Measurements from ENCODE around the gene MMP20.

DNA sequence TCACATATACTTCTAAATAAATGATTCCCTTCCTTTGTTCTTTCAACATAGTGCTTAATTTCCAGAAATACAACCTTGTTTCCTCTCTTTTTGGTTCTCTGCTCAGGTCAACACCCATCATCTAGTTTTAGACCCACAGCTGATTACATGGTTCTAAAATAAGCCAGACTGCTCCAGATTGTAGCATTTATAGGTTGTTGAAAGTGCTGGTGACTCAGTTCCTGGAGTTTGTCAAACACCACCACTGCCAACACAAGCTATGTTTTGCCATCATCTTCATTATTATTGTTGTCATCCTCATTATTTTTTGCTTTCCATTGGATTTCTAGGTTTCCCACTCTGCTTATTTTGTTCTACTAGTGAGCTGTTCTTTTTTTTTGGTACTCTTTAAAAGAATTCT is 22.3 kb upstream of the MMP20 start:
- TF ChIP-seq CTCF (IDR thresholded peaks at IDR 0.05), result no peak
- TF ChIP-seq KDM5A (IDR thresholded peaks at IDR 0.05), result no peak

Measured in A549 (cell line).